ENCODE measurements around the gene NUDT15.
"Not testable (repeated sequence)": the region's sequence is repeated elsewhere in the genome, so short reads cannot be mapped to it uniquely, and the experiment has no call there.

The NUDT15 gene

DNA sequence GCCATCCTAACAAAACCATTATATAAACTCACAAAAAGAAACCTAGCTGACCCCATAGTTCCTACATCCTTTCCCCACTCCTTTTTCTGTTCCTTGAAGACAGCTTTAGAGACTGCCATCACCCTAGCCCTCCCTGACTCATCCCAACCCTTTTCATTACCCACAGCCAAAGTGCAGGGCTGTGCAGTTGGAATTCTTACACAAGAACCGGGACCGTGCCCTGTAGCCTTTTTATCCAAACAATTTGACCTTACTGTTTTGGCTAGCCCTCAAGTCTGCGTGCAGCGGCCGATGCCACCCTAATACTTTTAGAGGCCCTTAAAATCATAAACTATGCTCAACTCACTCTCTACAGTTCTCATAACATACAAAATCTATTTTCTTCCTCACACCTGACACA is 22.4 kb downstream of the NUDT15 start:
- not testable (repeated sequence) for H3K27ac ChIP-seq (ENCODE audit: low read depth, low read length); H3K27me3 ChIP-seq (ENCODE audit: insufficient read depth, low read length); H3K4ac ChIP-seq (ENCODE audit: low read depth, low read length); H3K9me3 ChIP-seq (ENCODE audit: insufficient read depth, low read depth, low read length); H2AK5ac ChIP-seq (ENCODE audit: low read length); H2AFZ ChIP-seq (ENCODE audit: insufficient read depth, low read length, poor library complexity); H3K36me3 ChIP-seq (ENCODE audit: control insufficient read depth in 1 of 2, insufficient read depth in 2 of 2, low read length in 2 of 2); H4K8ac ChIP-seq (ENCODE audit: low read depth, low read length); H3K9ac ChIP-seq (ENCODE audit: low read length); H3K18ac ChIP-seq (ENCODE audit: low read length); H3K4me2 ChIP-seq (ENCODE audit: low read length); H2BK12ac ChIP-seq (ENCODE audit: low read length); H4K12ac ChIP-seq (ENCODE audit: low read depth, low read length); H2BK5ac ChIP-seq (ENCODE audit: low read depth, low read length, poor library complexity); H3K79me2 ChIP-seq (ENCODE audit: control insufficient read depth, insufficient read depth, low read length, poor library complexity); H4K91ac ChIP-seq (ENCODE audit: low read depth, low read length); H3K23ac ChIP-seq (ENCODE audit: low read length); H3K4me3 ChIP-seq (ENCODE audit: low read depth, low read length); H3K4me1 ChIP-seq (ENCODE audit: control insufficient read depth in 1 of 2, insufficient read depth in 2 of 2, low read length in 2 of 2); H3K79me1 ChIP-seq (ENCODE audit: low read length); H2BK120ac ChIP-seq (ENCODE audit: insufficient read depth, low read length, poor library complexity); H3K14ac ChIP-seq (ENCODE audit: low read length)
- WGBS (ENCODE audit: extremely low coverage, insufficient coverage, insufficient read length): no CpG with 5 or more reads among the region's 5 CpGs
- DNase-seq: peak in 1 of 2 donors; percentile 3

GRCh38 chr13:48066310-48066989 is 28.9 kb downstream of the NUDT15 start:
- Histone ChIP-seq H3K4me1 (ENCODE audit: control insufficient read depth in 1 of 2, insufficient read depth in 2 of 2, low read length in 2 of 2) (no peaks in the 10 kb centered on the region), H3K36me3 (ENCODE audit: control insufficient read depth in 1 of 2, insufficient read depth in 2 of 2, low read length in 2 of 2) (peaks cover 14 to 27% of the 10 kb centered on the region in 2 experiments), H3K4me3 (ENCODE audit: low read depth, low read length) (no peak overlapping the region), H3K23ac (ENCODE audit: low read length) (no peak overlapping the region), H2BK12ac (ENCODE audit: low read length) (no peak overlapping the region), H4K8ac (ENCODE audit: low read depth, low read length) (no peak overlapping the region), H2BK5ac (ENCODE audit: low read depth, low read length, poor library complexity) (peak overlapping the region; percentile 34), H3K79me1 (ENCODE audit: low read length) (no peaks in the 10 kb centered on the region), H4K91ac (ENCODE audit: low read depth, low read length) (peak overlapping the region; percentile 22), H2AFZ (ENCODE audit: insufficient read depth, low read length, poor library complexity) (no peak overlapping the region), H3K4me2 (ENCODE audit: low read length) (no peak overlapping the region), H3K27ac (ENCODE audit: low read depth, low read length) (no peak overlapping the region), H3K9me3 (ENCODE audit: insufficient read depth, low read depth, low read length) (peaks cover 13% of the 10 kb centered on the region), H4K12ac (ENCODE audit: low read depth, low read length) (no peak overlapping the region), H3K9ac (ENCODE audit: low read length) (no peak overlapping the region), H3K14ac (ENCODE audit: low read length) (no peak overlapping the region), H2BK120ac (ENCODE audit: insufficient read depth, low read length, poor library complexity) (no peak overlapping the region), H3K4ac (ENCODE audit: low read depth, low read length) (no peak overlapping the region), H3K18ac (ENCODE audit: low read length) (no peak overlapping the region), H3K27me3 (ENCODE audit: insufficient read depth, low read length) (no peaks in the 10 kb centered on the region), H2AK5ac (ENCODE audit: low read length) (no peak overlapping the region), H3K79me2 (ENCODE audit: control insufficient read depth, insufficient read depth, low read length, poor library complexity) (no peaks in the 10 kb centered on the region)
- no peak for DNase-seq
- no CpG with 5 or more reads among the region's 3 CpGs for WGBS (ENCODE audit: extremely low coverage, insufficient coverage, insufficient read length)

GRCh38 chr13:48068036-48068435 is 30.5 kb downstream of the NUDT15 start:
- Histone ChIP-seq H3K9ac (ENCODE audit: low read length) (no peak overlapping the region), H4K12ac (ENCODE audit: low read depth, low read length) (no peak overlapping the region), H2AFZ (ENCODE audit: insufficient read depth, low read length, poor library complexity) (no peak overlapping the region), H4K91ac (ENCODE audit: low read depth, low read length) (no peak overlapping the region), H3K4me2 (ENCODE audit: low read length) (no peak overlapping the region), H3K27ac (ENCODE audit: low read depth, low read length) (no peak overlapping the region), H3K9me3 (ENCODE audit: insufficient read depth, low read depth, low read length) (peaks cover 21% of the 10 kb centered on the region), H4K8ac (ENCODE audit: low read depth, low read length) (no peak overlapping the region), H3K4me3 (ENCODE audit: low read depth, low read length) (no peak overlapping the region), H3K14ac (ENCODE audit: low read length) (no peak overlapping the region), H3K79me1 (ENCODE audit: low read length) (no peaks in the 10 kb centered on the region), H3K18ac (ENCODE audit: low read length) (no peak overlapping the region), H3K36me3 (ENCODE audit: control insufficient read depth in 1 of 2, insufficient read depth in 2 of 2, low read length in 2 of 2) (peaks cover 21 to 40% of the 10 kb centered on the region in 2 experiments), H3K27me3 (ENCODE audit: insufficient read depth, low read length) (no peaks in the 10 kb centered on the region), H2AK5ac (ENCODE audit: low read length) (no peak overlapping the region), H3K4me1 (ENCODE audit: control insufficient read depth in 1 of 2, insufficient read depth in 2 of 2, low read length in 2 of 2) (no peaks in the 10 kb centered on the region), H2BK12ac (ENCODE audit: low read length) (no peak overlapping the region), H3K23ac (ENCODE audit: low read length) (no peak overlapping the region), H2BK120ac (ENCODE audit: insufficient read depth, low read length, poor library complexity) (no peak overlapping the region), H2BK5ac (ENCODE audit: low read depth, low read length, poor library complexity) (no peak overlapping the region), H3K4ac (ENCODE audit: low read depth, low read length) (no peak overlapping the region), H3K79me2 (ENCODE audit: control insufficient read depth, insufficient read depth, low read length, poor library complexity) (no peaks in the 10 kb centered on the region)
- DNase-seq: peak in 1 of 2 donors; percentile 32

DNA sequence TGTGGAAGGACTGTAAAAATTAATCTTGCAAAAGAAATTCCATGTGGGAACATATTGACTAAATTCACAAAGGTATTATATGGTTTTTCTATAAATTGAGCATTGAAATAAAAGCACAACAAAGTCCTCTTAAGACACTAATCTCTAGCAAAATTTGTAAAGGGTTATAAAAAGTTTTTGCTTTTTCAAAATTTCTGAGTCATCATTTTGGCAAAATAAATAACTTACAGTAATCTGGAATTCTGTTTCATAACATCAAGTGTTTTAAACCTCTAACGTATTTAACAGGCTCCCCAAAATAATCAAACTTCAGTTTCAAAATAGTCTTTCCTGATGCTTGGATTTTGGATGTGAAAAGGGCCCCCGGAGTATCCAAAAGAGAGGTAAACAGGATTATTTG is 31.4 kb downstream of the NUDT15 start:
- Histone ChIP-seq H3K27me3 (ENCODE audit: insufficient read depth, low read length) (no peaks in the 10 kb centered on the region), H3K14ac (ENCODE audit: low read length) (no peak overlapping the region), H3K36me3 (ENCODE audit: control insufficient read depth in 1 of 2, insufficient read depth in 2 of 2, low read length in 2 of 2) (peaks cover 24 to 45% of the 10 kb centered on the region in 2 experiments), H4K8ac (ENCODE audit: low read depth, low read length) (no peak overlapping the region), H4K91ac (ENCODE audit: low read depth, low read length) (no peak overlapping the region), H3K4ac (ENCODE audit: low read depth, low read length) (no peak overlapping the region), H3K4me3 (ENCODE audit: low read depth, low read length) (no peak overlapping the region), H2BK12ac (ENCODE audit: low read length) (no peak overlapping the region), H4K12ac (ENCODE audit: low read depth, low read length) (no peak overlapping the region), H2AK5ac (ENCODE audit: low read length) (no peak overlapping the region), H3K23ac (ENCODE audit: low read length) (no peak overlapping the region), H3K4me2 (ENCODE audit: low read length) (no peak overlapping the region), H2BK120ac (ENCODE audit: insufficient read depth, low read length, poor library complexity) (no peak overlapping the region), H3K9me3 (ENCODE audit: insufficient read depth, low read depth, low read length) (peaks cover 21% of the 10 kb centered on the region), H3K79me1 (ENCODE audit: low read length) (no peaks in the 10 kb centered on the region), H3K9ac (ENCODE audit: low read length) (no peak overlapping the region), H3K4me1 (ENCODE audit: control insufficient read depth in 1 of 2, insufficient read depth in 2 of 2, low read length in 2 of 2) (no peaks in the 10 kb centered on the region), H2BK5ac (ENCODE audit: low read depth, low read length, poor library complexity) (no peak overlapping the region), H3K18ac (ENCODE audit: low read length) (no peak overlapping the region), H3K27ac (ENCODE audit: low read depth, low read length) (no peak overlapping the region), H2AFZ (ENCODE audit: insufficient read depth, low read length, poor library complexity) (no peak overlapping the region), H3K79me2 (ENCODE audit: control insufficient read depth, insufficient read depth, low read length, poor library complexity) (no peaks in the 10 kb centered on the region)
- no CpG with 5 or more reads among the region's 2 CpGs for WGBS (ENCODE audit: extremely low coverage, insufficient coverage, insufficient read length)
- no peak for DNase-seq

All from trophoblast cell (in vitro differentiated cells and primary cell).